HG02970 (cell line): ENCODE measurements around the gene LECT2.

Experiments used
- ATAC-seq: cut with Tn5 transposase; IDR thresholded peaks from one replicate; pipeline ENCODE4 v1.9.1; 2021; ENCODE audit warnings: mild to moderate bottlenecking, moderate library complexity, moderate number of reproducible peaks; ENCODE audit not compliant: unreplicated experiment, low FRiP score

Gene LECT2

DNA sequence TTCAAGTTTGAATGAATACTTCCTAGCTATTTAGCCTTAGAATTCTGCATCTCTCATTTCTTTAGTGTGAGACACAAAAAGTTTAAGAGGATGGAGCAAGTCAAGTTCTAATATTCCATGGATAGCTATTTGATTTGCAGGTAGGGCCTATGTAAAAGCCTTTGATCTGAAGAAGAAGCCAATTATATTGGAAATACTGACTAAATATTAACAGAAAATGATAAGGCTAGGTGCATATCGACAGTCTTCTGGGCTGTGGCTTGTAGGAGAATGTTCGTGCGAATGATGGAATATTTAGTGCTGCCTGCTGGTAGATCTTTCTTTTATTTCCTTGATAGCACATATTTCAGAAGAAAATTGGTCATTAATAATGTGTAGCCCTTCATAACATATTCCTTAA, at the start of gene LECT2:
TSS of gene LECT2 (minus strand) at position 85 of the 400 bp plus-strand sequence. CDS start 150 bp downstream, outside the sequence.
- no peak for ATAC-seq

DNA sequence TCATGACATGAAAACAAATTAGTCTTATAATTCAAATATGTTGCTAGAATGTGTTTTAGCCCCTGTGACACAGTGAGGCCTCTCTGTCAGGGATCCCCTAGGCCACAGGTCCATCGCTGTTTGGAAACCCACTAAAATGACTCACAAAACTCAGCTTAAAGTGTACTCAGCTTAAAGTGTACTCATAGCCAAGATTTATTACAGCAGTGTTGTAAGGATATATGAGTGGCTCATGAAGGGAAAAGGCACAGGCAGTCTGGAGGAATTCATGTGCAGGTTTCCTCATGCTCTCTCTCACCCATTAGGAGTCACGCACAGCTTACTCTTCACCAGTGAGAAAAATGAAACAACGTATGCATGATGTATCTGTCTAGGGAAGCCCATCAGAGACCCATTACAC, 49.7 kb upstream of the LECT2 start:
- no peak for ATAC-seq

DNA sequence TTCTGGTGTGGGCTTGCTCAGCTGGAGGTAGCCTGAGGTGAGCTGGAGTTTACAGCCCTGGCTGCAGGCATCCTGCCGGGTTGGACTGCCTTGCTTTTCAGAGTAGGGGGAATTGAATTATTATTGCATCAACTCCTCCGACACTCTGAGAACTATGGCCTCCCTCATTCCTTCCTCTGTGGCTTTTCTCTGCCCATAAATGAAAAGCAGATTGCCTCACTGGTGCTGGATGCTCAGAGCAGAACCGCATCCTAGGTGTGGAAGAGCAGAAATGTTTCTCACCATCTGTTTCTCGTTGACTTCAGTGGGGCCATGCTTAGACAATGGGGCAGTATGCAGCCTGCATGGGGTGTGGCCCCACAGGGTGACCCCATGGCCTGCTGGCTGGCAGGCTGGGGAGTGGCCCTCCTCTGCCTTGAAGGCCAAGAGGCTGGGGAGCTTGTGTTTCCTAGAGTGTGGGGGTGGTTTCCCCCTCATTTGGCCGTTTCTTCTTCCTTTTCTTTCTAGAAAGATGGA, 46.7 kb upstream of the LECT2 start:
- no peak for ATAC-seq

- ATAC-seq, result no peak
These were observed 46.1 kb upstream of the LECT2 start for GRCh38 chr5:136000932-136001331.

DNA sequence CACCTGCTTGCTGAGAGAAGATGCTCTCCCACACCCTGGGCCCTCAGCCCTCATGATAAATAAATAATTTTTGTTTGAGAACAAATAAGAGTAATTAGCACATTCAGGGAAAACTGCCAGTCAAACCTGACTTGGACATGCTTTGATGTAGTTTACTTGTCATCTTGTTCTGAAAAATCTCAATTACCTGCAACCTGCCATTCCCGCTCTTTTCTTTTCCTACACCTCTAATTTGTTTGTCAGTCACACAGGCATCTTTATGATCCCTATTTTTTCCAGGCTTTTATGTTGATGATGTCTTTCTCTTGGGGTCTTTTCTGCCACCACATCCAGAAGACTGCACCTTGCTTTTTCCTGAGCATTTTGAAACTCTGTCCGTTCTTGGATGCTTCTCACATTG, 45.4 kb upstream of the LECT2 start:
- no peak for ATAC-seq

DNA sequence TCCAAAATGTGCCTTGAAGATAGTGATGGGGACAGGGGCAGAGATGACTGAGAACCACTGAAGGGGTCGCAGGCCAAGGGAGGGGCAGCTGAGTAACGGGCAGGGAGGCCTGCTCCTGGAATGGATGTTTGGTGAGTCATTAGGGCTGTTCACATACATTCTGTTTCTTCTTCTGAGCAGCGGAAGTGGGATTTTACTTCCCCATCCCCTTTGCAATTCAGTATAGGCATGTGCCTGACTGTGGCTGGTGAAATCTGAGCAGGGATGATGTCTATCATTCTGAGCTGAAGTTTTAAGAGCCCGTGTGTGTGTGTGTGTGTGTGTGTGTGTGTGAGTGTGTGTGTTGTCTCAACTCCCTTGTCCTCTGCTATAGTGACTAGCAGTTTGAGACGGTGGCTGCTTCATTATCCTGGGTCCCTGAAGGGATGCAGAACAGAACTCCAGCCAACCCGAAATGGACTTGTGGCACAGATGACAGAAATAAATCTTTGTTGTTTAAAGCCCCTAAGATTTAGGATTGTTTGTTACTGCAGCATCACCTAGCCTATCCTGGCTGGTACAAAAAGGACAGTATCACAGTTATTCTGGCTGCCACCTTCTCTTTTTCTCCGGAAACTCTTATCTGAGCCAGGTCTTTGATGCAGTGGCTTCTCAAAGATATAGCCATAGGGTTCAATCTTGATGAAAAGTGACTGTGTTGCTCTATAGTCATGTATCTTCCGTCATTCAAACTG, 44.8 kb upstream of the LECT2 start:
- ATAC-seq, result no peak

DNA sequence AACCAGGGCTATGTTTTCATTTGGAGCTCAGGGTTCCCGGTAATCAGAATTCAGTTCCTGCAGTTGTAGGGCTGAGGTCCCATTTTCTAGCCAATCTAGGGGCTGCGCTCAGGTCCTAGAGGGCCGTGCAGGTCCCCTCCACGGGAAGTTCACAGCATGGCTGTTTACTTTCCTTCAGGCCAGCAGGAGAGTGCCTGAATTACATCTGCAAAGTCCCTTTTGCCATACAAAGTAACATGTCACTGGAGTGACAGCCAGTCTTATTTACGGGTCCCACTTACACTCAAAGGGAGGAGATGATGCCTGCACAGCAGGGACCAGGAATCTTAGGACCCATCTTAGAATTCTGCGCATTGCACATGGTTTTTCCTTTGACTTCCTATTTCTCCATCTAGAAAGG, 44.1 kb upstream of the LECT2 start:
- no peak for ATAC-seq

GRCh38 chr5:135997673-135998335, 43.0 kb upstream of the LECT2 start:
- no peak for ATAC-seq

DNA sequence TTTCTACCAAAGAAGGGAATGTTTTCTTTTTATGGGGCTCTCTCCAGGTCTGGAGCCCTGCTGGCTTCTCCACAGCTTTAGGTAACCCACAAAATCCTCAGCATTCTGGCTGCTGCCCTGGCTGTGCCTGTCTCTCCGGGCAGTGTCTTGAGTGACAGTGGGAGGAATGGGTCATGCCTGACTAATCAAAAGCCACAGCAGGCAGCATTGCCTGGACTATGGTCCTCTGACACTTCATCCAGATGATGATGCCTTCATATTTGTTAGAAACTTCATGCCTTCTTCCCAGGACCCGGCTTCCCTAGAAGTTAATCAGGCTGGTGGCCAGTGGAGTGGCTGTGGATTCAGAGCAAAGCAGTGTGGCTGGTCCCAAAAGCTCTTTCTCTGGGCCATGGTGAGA, 41.8 kb upstream of the LECT2 start:
- no peak for ATAC-seq

GRCh38 chr5:135995976-135996375, 41.2 kb upstream of the LECT2 start:
- ATAC-seq, result no peak

DNA sequence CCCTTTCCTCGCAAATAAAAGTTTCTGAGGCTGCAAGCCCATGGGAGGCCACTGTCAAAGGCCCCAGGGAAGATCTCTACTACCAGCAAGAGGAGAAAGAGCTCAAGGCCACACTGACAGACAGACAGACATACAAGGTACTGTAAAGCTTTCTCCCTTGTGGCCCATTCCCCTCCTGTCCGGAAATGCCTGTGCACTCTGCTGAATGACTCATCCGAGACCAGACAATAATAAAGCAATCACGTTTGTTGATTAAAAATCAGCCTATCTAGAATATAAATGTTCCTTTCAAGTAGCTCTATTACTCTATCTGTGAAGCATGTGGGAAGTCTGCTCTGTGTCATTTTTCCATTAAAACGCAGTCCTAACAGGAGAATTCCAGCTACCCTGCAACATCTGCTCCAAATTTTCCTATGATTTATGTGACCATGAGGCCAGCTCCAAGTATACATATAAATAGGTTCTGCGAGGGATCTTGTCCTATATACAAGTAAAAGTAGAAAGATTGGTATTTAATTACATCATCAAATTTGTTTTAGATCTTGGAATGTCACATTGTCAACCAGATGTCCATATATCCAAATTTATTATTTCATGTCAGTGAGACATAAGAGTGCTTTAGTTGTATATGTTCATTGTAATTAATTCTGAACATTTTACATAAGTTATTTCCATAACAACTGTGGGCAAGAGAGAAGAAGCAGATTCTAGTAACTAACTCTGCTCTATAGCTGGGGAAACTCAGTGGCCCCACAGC, 39.3 kb upstream of the LECT2 start:
- ATAC-seq, result no peak

DNA sequence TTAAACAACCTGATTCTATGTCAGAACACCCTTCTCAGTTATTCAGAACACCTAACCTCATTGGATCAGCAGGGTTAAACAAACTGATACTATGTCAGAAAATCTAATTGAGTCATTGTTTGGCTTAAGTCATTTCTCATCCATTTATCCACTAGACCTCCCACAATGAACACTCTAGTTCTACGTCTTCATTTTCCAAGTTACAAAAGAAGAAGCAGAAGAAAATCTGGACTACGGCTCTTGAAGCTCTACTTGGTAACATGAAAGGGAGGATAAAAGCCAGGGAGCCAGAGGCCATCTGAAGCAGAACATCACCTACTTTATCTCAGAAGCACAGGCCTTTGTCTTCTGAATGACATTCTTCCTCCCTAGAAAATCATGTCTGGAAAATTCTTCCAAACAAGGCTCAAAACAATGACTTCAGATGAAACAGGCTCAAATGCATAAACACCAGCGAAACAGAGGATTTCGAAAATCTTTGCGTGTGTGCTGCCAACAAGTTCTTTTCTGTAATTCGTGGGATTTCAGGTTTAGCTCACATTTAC, 38.6 kb upstream of the LECT2 start:
- ATAC-seq, result no peak

DNA sequence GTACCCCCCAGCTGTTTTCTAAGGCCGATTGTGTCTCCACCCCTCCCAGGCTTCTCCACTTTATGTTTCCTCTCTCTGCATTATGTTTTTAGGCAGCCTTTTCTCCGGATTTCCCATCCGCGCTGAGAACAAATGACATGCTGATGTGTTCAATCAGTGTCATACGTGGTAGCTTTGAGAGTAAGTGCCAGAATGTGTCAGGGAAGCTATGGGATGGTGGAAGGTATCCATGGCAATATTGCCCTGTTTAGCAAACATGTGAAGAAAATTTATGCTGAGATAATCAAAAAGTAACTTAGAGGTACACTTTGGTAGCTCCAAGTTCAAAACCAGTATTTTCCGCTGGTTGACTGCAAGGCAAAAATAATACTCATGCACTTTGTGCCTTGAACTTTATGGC, 36.6 kb upstream of the LECT2 start:
- ATAC-seq, result no peak

DNA sequence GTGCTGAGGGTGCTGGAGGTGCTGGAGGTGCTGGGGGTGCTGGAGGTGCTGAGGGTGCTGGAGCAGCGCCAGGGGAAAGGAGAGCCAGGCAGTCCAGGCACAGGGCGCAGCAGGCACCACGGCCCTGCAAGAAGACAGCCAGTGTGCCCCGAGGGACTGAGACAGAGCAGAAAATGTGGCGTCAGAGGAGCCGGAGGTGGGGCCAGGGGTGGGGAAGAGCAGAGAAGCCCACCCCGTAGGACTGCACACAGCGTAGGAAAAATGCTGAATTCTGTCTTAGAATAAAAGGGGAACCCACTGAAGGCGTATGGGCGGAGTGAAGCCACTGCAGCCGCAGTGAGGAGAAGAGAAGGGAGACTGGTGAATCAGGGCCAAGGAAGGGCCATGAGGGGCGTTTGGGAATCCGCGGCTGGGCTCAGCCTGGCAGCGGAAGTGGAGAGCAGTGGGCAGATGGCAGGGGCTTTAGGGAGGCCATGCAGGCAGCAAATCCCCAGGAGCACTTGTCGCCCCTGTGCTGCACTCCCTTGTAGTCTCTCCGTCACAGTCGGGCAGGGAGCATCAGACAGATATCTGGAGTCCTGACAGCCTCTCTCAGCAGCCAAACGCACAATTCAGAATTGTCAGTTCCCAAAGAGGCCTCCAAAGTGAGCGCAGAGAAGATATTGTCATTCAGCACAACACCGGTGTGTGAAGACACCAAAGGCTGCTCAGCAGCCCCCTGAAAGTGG, 35.9 kb upstream of the LECT2 start:
- ATAC-seq, result no peak

- no peak for ATAC-seq
These were observed 34.9 kb upstream of the LECT2 start for GRCh38 chr5:135989686-135990085.

DNA sequence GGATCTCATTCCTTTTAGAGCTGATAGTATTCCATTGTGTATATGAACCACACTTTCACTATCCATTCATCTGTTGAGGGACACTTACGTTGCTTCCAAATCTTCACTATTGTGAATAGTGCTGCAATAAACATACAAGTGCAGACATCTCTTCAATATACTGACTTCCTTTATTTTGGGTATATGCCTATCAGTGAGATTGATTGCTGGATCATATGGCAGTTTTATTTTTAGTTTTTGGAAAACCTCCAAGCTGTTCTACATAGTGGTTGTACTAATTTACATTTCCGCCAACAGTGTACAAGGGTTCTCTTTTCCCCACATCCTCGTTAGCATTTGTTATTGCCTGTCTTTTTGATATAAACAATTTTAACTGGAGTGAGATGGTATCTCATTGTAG, 33.8 kb upstream of the LECT2 start:
- no peak for ATAC-seq

DNA sequence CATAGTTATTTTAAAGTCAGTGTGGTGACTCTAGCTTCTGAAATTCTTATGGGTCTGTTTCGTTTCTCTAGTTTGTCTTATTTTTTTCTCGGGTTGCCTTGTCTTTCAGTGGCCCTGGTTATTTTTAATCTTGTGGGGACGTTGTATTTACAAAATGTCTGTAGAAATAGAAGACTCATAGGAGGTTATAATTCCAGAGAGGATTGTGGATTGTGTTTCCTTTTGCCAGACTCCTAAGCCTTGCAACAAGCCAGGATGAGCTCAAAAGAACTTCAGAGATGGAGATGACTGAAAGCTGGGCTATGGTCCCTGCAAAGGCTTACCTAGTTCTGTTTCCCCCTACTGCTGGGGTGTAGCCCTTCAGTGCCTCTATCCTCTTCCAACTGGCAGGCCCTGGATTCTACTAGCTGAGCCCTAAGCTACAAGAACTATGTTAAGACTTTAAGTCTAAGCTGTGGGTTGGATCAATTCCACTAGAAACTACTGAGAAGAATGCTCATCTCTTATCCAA, 32.2 kb upstream of the LECT2 start:
- no peak for ATAC-seq

DNA sequence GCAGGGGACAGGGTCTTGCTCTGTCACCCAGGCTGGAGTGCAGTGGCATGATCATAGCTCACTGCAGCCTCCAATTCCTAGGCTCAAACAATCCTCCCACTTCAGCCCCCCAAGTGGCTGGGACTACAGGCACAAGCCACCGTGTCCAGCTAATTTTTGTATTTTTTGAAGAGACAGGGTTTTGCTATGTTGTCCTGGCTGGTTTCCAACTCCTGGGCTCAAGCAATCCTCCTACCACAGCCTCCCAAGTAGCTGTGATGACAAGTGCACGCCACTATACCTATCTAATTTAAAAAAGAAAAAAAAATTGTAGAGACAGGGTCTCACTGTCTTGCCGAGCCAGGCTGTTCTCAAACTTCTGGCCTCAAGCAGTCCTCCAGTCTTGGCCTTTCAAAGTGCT, 31.6 kb upstream of the LECT2 start:
- no peak for ATAC-seq

DNA sequence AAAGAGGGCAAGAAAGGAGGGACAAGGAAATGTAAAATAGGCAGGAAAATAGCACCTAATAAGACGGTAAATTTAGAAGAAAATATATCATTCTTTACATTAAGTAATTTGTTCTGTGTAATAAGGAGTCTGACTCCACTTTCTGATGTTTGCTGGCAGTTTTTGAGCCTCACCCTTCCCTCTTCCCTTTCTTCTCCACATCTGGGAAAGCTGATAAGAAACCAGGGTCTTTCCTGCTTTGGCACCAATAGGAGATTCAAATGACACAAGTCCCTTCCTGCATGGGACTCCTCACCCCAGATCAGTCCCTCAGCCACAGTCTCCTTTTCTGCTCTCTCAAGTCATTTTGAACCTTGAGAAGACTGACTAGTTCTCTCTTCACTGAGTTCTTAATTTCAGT, 31.2 kb upstream of the LECT2 start:
- ATAC-seq, result no peak

DNA sequence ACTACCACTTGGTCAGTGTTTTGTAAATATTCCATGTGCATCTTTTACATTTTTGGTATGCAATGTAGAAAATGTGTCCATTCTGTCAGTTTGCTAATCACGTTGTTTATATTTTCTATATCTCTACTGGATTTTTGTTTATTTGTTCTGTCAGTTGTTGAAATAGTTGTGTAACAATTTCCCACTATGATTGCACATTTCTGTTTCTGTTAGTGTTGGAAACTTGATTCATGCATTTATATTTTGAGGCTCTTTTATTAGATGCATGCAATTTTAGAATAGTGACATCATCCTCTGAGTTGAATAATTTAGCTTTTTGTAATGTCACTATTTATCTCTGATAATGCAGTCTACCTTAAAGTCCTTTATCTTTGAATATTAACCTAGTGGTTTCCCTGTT, 25.8 kb upstream of the LECT2 start:
- no peak for ATAC-seq
